Aorta (tissue), 5 donors: ENCODE measurements around the gene PCLAF. TPM values are rescaled to one million over a fixed set of nuclear protein-coding genes. Genes with fewer than 3 reads are reported as not detected.
A peak's percentile ranks its signal among the peaks of the same experiment; 100 is the strongest.

Experiments used
- ATAC-seq: fragments of 200-7000 bp; cut with Tn5 transposase; one replicate; pipeline ENCODE4 v1.9.1; 2022; ENCODE audit warnings: moderate library complexity; ENCODE audit not compliant: low FRiP score
- DNase-seq, 2 donors: peaks; one replicate each; pipeline ENCODE4 v3.0.0-alpha.2; 2020
- H3K27ac ChIP-seq, 2 donors: one replicate each; pipeline ENCODE4 v1.5.1; 2013; ENCODE audit warnings: low read length in 2 of 2, mild to moderate bottlenecking in 2 of 2, moderate library complexity in 2 of 2, control low read depth in 1 of 2, inconsistent platforms in 1 of 2, low read depth in 1 of 2
- H3K27me3 ChIP-seq, 2 donors: one replicate each; pipeline ENCODE4 v1.6.1; 2013; ENCODE audit warnings: control low read depth in 1 of 2, low read length in 1 of 2, mild to moderate bottlenecking in 1 of 2, moderate library complexity in 1 of 2; ENCODE audit not compliant: insufficient read depth in 2 of 2, control insufficient read depth in 1 of 2
- H3K36me3 ChIP-seq, 2 donors: one replicate each; pipeline ENCODE4 v1.6.1; 2013; ENCODE audit warnings: control low read depth in 1 of 2, low read length in 1 of 2, mild to moderate bottlenecking in 1 of 2; ENCODE audit not compliant: insufficient read depth in 2 of 2, control insufficient read depth in 1 of 2
- H3K4me1 ChIP-seq, 2 donors: one replicate each; pipeline ENCODE4 v1.6.1; 2013; ENCODE audit warnings: low read length in 2 of 2, control low read depth in 1 of 2, mild to moderate bottlenecking in 1 of 2, moderate library complexity in 1 of 2; ENCODE audit not compliant: insufficient read depth in 2 of 2, control insufficient read depth in 1 of 2
- H3K4me3 ChIP-seq, 2 donors: one replicate each; pipeline ENCODE4 v1.5.1; 2013; ENCODE audit warnings: low read length in 2 of 2, control low read depth in 1 of 2, mild to moderate bottlenecking in 1 of 2
- H3K9me3 ChIP-seq: one replicate; pipeline ENCODE4 v1.6.1; 2013; ENCODE audit warnings: mild to moderate bottlenecking, low read length; ENCODE audit not compliant: control insufficient read depth
- WGBS, 2 donors: extraction: QIAGEN DNeasy Blood & Tissue Kit; methylation state at CpG; one replicate each; pipeline ENCODE4 v1.1.7; 2013; 5-methylcytosine and 5-hydroxymethylcytosine counted together
- intact Hi-C, 2 donors: fragments of 100-400 bp; cut with DNase I; formaldehyde crosslinking; loops; one replicate each; pipeline versions ENCODE4 v1.14.2 to v1.15.0; 2022
- long read RNA-seq, 2 donors: library from polyadenylated mRNA; unstranded; transcript quantifications; one replicate each; pipeline ENCODE4 v2.0.0, GENCODE V29; 2020 to 2021
- polyA plus RNA-seq, 2 donors: library from polyadenylated mRNA; stranded (reverse); fragments of 200-250 nt; gene quantifications; one replicate each; pipeline ENCODE4 v1.2.3, GENCODE V29; 2013
- total RNA-seq, 2 donors: library from RNA; stranded (reverse); fragmentation: NEBNext Ultra II Directional; extraction: Animal tissue kit (Norgen Biotek cat#: 25700); gene quantifications; one replicate each; pipeline ENCODE4 v1.2.1, GENCODE V29; 2021
- donor health status: healthy with polysubstance abuse.
- donor health status: Bipolar disorder and iron deficiency.
- donor health status: DM: no; HTN: no; CAD: no.
- donor health status: DM: no; HTN: no; CAD: no.
- donor health status: DM: yes; HTN: yes; CAD: no.

PCLAF gene, protein sequence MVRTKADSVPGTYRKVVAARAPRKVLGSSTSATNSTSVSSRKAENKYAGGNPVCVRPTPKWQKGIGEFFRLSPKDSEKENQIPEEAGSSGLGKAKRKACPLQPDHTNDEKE
- under 1 TPM in 1 of 2 donors, not detected in 1; 0.91 TPM for total RNA-seq
- polyA plus RNA-seq: 1 to 10 TPM in 1 of 2 donors, not detected in 1; 6.0 TPM
- long read RNA-seq, donor 1, partial matches to known transcripts: 0 of 3 reads
- long read RNA-seq, donor 1, other reads (novel, unspliced or antisense): 0 of 3 reads
- long read RNA-seq, donor 2, partial matches to known transcripts: 0 of 2 reads
- long read RNA-seq, donor 2, other reads (novel, unspliced or antisense): 0 of 2 reads

DNA sequence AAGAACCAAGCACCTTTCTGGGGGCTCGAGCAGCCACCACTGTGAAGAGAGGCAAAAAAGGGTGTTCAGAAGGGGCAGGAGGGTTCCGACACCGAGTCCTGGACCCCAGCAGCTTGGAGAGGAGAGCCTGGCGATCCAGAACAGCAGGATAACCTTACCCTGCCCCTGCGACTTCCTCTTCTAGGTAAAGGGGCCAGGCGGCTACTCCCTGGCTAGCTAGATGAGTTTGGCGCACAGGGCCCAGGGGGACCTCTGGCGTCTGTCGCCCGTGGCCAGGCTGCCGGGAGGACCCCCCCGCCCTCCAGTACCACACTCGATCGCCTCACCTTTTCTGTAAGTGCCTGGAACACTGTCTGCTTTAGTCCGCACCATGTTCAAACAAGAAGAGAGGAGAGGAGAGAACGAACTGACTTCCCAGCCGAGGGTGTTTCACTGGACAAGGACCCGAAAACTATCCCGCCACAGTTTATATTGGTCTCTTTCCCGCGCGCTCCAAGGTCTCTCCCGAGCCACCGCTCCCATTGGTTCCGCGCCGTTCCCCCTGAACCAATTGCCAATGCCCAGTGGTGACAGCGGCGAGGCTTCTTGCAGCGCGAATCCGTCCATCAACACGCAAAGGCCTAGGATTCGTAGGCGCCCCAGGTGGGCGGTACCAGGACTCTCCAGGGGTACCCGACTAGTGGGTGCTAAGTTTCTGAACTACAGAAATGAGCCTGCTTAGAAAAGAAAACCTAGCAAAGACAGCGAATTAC is at the start of gene PCLAF:
Gene PCLAF, minus strand, starts transcription at position 442 of the 752 bp plus-strand sequence. Its CDS starts 70 bp downstream, at position 372.
- 0 to 1% methylated on average over 38 of the region's 38 CpGs for WGBS, 2 donors
- H3K4me1 ChIP-seq: no peaks in the 10 kb centered on the region
- no peak within 1 kb of the TSS for H3K27ac ChIP-seq
- ATAC-seq: peak; percentile 97
- H3K36me3 ChIP-seq: no peaks in the 10 kb centered on the region
- H3K4me3 ChIP-seq: peak within 1 kb of the TSS; percentile 56 to 60
- no peaks in the 10 kb centered on the region for H3K27me3 ChIP-seq
- DNase-seq: peak; percentile 97
- H3K9me3 ChIP-seq: no peaks in the 10 kb centered on the region
- intact Hi-C loops: loop anchor here in 1 of 2 donors (10.0 kb wide), 1 partner anchor 216 kb away; the partner anchor contains the start of gene PPIB

DNA sequence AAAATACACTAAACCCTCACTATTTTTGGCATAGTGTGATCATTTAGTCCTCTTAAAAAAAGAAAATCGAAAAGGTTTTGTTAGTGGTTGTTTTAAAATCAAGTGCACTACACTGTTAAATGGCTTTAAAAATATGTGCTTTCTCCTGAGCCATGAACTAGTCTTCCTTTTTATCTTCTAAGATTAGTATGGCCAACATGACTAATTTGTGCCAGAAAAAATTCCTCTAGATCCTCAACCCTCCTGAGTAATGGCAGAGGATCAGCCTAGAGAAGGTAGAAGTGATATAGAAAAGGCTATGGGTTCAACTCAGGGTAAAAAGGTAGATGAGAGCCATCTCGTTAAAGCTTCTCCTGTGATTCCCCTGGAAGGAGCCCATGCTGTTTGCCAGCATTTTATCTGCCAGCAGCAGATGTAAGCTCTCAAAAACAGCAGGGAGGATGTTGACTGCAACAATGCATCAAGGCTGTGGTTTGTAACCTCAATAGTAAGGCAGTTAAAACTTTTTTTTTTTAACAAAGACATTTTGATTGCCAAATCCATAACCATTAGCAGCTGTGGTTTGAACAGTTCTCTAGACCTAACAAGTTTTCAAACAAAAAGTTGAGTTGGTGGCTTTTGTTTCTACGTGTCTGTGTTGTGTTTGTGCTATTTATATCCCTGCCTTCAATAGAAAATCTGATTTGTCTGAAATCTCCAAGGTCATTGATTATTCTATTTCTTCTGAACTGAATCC is 48.9 kb upstream of the PCLAF start:
- ATAC-seq (no peak), DNase-seq (no peak)

DNA sequence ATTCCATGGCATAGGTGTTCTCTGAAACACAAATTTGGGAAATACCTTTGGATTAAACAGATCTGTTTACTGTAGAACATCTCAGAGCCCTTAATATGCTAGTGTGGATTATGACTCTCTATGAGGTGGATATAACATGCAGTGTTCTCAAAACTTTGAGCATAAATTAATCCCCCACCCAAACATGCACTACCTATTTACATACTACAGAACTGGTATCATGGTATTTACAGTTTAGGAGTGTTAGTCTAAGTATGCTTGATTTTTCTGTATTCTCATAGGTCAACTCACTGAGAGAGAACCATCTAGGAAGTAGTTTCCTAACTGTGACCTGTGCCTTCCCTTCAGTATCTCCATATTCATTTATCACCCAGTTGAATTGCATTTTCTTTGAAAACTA is 48.2 kb upstream of the PCLAF start:
- peaks cover 2 to 3% of the 10 kb centered on the region in 2 donors for H3K36me3 ChIP-seq
- DNase-seq: no peak
- no peaks in the 10 kb centered on the region for H3K27me3 ChIP-seq
- no peak overlapping the region for H3K27ac ChIP-seq
- H3K9me3 ChIP-seq: no peaks in the 10 kb centered on the region
- no peak overlapping the region for H3K4me3 ChIP-seq
- ATAC-seq: no peak
- no peaks in the 10 kb centered on the region for H3K4me1 ChIP-seq
- intact Hi-C loops: loop anchor here in 1 of 2 donors (5.0 to 10.0 kb wide), 3 partner anchors 225 to 298 kb away; no protein-coding TSS in a partner anchor

More for the DNA sequence above, 48.9 kb upstream of the PCLAF start:
- H3K9me3 ChIP-seq: no peaks in the 10 kb centered on the region
- H3K4me1 ChIP-seq: no peaks in the 10 kb centered on the region
- no peak overlapping the region for H3K4me3 ChIP-seq
- intact Hi-C loops: loop anchor here in 1 of 2 donors (5.0 to 10.0 kb wide), 3 partner anchors 225 to 297 kb away; no protein-coding TSS in a partner anchor
- peaks cover 2 to 3% of the 10 kb centered on the region in 2 donors for H3K36me3 ChIP-seq
- H3K27me3 ChIP-seq: no peaks in the 10 kb centered on the region
- H3K27ac ChIP-seq: no peak overlapping the region
- WGBS, 2 donors: 16% methylated on average over 3 of the region's 3 CpGs

DNA sequence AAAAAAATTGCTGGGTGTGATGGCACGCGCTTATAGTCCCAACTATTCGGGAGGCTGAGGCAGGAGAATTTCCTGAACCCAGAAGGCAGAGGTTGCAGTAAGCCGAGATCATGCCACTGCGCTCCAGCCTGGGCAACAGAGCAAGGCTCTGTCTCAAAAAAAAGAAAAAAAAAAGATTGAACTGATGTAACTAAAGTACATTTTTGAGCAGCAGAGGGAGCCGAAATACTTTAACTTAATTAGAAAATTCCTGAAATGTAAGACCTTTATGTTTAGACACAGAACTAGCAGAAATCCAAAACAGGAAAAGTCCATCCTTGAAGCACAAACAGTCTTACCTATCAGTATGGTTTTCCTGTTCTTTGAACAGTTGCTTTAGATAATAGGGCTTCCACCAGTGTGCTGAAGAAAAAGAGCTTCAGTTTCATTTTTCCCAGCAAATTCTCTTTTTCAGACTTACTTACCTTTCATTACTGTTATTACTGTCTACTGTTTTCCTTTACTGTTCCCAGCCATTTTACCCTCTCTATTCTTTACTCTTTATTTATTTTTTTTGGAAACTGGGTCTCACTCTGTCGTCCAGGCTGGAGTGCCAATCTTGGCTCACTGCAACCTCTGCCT is 45.7 kb upstream of the PCLAF start:
- DNase-seq: no peak
- H3K9me3 ChIP-seq: no peaks in the 10 kb centered on the region
- ATAC-seq: no peak
- H3K27ac ChIP-seq: no peak overlapping the region
- WGBS, 2 donors: 43 to 48% methylated on average over 7 of the region's 7 CpGs
- H3K4me3 ChIP-seq: no peak overlapping the region
- no peaks in the 10 kb centered on the region for H3K27me3 ChIP-seq
- intact Hi-C loops: loop anchor here in 1 of 2 donors (5.0 to 10.0 kb wide), 3 partner anchors 228 to 300 kb away; no protein-coding TSS in a partner anchor
- H3K4me1 ChIP-seq: no peaks in the 10 kb centered on the region
- peaks cover 0 to 3% of the 10 kb centered on the region in 2 donors for H3K36me3 ChIP-seq

DNA sequence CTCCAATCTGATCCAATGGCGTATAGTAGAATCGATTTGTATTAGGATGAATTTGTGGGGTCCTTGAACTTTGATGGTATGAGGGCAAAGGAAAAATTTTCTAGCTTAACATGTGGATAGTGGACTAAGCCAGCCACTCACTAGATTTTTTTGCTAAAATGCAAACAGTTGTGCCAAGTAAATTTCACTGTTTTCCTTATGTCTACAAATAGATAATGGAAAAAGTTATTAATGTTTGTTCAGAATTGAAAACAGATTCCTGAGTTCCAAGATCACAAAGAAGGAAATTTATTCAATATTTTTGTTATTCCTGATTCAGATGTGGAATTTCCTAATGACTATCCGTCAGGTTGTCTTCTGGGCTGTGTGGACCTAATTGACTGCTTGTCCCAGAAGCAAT is 44.0 kb upstream of the PCLAF start:
- no peak for DNase-seq
- no peak overlapping the region for H3K27ac ChIP-seq
- no peaks in the 10 kb centered on the region for H3K4me1 ChIP-seq
- peaks cover under 1 to 3% of the 10 kb centered on the region in 2 donors for H3K36me3 ChIP-seq
- H3K9me3 ChIP-seq: no peaks in the 10 kb centered on the region
- H3K4me3 ChIP-seq: no peak overlapping the region
- 50 to 56% methylated on average over 3 of the region's 3 CpGs for WGBS, 2 donors
- no peak for ATAC-seq
- no peaks in the 10 kb centered on the region for H3K27me3 ChIP-seq
- intact Hi-C loops: loop anchor here in 1 of 2 donors (5.0 to 10.0 kb wide), 3 partner anchors 230 to 302 kb away; no protein-coding TSS in a partner anchor

DNA sequence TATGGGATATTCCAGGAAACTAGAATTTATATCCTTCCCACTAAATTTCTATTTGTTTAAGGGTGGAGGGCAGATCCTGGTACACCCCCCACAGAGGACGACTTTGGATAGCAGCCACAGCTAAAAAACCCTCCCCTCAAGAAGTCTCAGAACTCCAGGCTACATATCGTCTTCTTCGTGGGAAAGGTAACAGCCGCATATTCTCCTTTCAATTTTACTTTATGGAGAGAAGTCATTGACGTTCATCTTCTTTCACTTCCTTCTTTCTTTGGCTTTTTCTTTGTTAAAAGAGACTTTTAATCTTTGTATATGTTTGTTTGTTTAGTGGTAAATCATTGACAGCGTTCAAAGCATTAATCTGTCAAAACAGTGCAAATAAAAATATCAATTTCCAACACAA is 42.7 kb upstream of the PCLAF start:
- Histone ChIP-seq H3K27ac (no peak overlapping the region), H3K4me1 (no peaks in the 10 kb centered on the region), H3K27me3 (no peaks in the 10 kb centered on the region), H3K9me3 (no peaks in the 10 kb centered on the region), H3K4me3 (no peak overlapping the region), H3K36me3 (peaks cover 0 to 3% of the 10 kb centered on the region in 2 donors)
- 81 to 82% methylated on average over 6 of the region's 6 CpGs for WGBS, 2 donors
- ATAC-seq (no peak), DNase-seq (no peak)
- intact Hi-C loops: loop anchor here in 1 of 2 donors (10.0 kb wide), 1 partner anchor 231 kb away; no protein-coding TSS in a partner anchor

DNA sequence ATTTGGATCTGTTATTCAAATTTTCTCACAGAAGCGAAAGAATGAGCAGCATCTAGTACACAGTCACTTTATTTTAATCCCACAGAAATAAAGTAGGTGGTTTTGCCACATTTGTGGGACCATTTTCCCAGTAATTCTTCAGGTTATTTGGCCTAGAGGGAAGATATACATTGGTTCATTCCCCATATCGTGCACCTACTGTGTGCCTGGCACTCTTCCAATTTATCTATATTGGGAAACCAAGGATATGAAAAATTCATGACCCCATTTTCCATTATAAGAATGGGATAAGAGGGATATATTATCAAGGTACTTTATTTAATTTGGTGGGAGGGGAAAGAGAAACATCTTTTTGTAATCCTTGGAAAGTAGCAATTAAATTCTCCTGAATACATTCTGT is 41.5 kb upstream of the PCLAF start:
- ATAC-seq (no peak), DNase-seq (no peak)
- Histone ChIP-seq H3K4me1 (no peaks in the 10 kb centered on the region), H3K4me3 (no peak overlapping the region), H3K27ac (no peak overlapping the region), H3K36me3 (peaks cover 0 to 4% of the 10 kb centered on the region in 2 donors), H3K27me3 (no peaks in the 10 kb centered on the region), H3K9me3 (no peaks in the 10 kb centered on the region)
- intact Hi-C loops: loop anchor here in 1 of 2 donors (10.0 kb wide), 1 partner anchor 232 kb away; no protein-coding TSS in a partner anchor
- 84 to 85% methylated on average over 2 of the region's 2 CpGs for WGBS, 2 donors

DNA sequence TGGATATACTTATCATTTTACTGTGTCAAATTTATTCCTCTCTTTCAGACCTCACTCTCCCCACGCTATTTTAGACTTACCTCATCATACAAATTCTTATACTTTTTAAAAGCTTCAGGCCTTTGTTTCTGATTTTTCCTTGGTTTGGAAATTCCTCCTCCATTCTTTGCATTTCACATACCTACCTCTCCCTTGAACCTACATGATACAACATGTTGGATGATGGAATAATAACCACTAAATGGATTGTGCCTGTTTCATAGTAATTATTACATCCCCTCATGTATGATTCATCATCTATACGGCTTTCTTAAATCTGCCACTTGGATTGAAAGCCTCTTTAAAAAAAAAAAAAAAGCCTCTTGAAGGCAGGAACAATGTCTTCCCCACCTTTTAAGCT is 31.0 kb upstream of the PCLAF start:
- H3K4me1 ChIP-seq: no peaks in the 10 kb centered on the region
- intact Hi-C loops: no loop called here
- no peak overlapping the region for H3K27ac ChIP-seq
- 71 to 80% methylated on average over 2 of the region's 2 CpGs for WGBS, 2 donors
- DNase-seq (no peak), ATAC-seq (no peak)
- H3K4me3 ChIP-seq: no peak overlapping the region
- peaks cover 9 to 12% of the 10 kb centered on the region in 2 donors for H3K36me3 ChIP-seq
- H3K9me3 ChIP-seq: no peaks in the 10 kb centered on the region
- no peaks in the 10 kb centered on the region for H3K27me3 ChIP-seq
